Stimulated activated CD8-positive, alpha-beta memory T cell treated with anti-CD3 and anti-CD28 coated beads, Interleukin-12 subunit alpha, Interleukin-12 subunit beta, amount 100 ng/mL, for 24 hours (primary cell): ENCODE data around the gene OR51I2.

Experiments used
- DNase-seq: peaks from one replicate; pipeline ENCODE4 v3.0.0-alpha.2; 2020; ENCODE audit errors: extremely low read depth

The OR51I2 gene

DNA sequence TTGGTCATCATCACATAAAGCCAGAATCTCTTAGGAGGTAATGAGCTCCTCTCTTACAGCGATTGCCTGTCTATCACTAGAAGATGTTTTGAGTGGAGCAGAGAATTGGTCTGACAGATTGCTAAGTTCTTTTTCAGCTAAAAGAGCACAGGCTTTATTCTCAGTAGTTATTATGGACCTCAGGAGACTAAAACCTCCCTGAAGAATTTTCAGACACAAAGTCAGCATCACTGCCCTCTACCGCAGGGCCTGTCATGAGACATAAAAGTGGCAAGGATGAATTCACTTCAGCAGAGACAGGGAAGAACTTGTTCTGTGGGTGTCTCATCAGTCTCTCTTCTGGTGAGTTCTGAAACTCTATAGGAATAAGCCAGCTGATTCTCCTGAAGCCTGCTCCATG lies at the start of gene OR51I2:
Gene OR51I2 (plus strand): TSS at position 301 of the 400 bp plus-strand sequence. CDS start 4,166 bp downstream, outside the sequence.
- no peak for DNase-seq

GRCh38 chr11:5405173-5405572 lies 44.0 kb upstream of the OR51I2 start:
- DNase-seq, result no peak

- DNase-seq, result no peak
Measured at GRCh38 chr11:5420993-5421392, 28.1 kb upstream of the OR51I2 start.

DNA sequence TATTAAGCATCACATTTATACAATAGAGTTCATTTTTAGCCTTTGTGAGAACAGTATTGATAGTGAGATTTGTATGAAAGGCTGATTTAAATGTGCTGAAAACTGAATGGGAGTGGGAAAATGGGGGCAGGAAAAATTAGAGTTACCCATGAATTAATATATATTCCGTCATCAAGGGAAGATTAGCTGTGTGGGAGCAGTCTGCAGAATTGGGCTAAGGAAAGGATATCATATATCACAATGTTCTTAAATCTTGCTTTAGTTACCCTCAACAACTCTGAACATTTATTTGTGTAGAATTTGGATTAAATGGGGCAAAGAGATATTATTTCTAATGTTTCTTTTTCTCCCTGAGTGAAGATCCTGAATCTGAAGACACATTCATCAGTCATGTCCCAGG lies 27.3 kb upstream of the OR51I2 start, which contains the start of gene OR51Q1:
Gene OR51Q1 (plus strand): TSS at position 301 of the 400 bp plus-strand sequence. CDS start 90 bp downstream, at position 391.
- no peak for DNase-seq

- no peak for DNase-seq
Measured at GRCh38 chr11:5423131-5423530, 26.0 kb upstream of the OR51I2 start.

GRCh38 chr11:5441414-5441813 lies 7.7 kb upstream of the OR51I2 start, which contains the start of gene OR51I1:
Gene OR51I1 (minus strand): TSS chr11:5441514. CDS start chr11:5441514, 0 bp downstream.
- DNase-seq, result no peak

DNA sequence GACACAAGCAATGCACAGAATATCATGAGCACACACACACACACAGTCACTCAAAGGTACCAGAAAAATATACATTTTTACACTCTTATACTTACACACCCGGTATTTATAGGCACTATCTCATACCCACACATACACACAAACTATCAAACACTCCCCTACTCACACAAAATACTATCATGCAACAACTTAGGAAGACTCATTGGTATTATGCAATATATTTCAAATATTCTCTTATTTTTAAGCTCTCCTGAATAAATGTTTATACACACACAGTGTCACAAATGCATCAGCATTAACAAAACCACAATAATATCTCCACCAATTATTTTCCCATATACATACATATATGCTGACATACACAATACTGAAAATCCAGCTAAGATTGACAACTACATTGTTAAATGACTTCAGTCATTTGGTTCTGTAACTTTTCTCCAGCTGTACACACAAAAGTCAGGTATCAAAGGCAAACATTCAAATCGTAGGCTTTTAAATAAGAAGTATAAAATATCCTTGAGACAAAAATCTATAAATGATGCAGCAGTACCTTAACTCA lies 5.2 kb upstream of the OR51I2 start:
- no peak for DNase-seq

DNA sequence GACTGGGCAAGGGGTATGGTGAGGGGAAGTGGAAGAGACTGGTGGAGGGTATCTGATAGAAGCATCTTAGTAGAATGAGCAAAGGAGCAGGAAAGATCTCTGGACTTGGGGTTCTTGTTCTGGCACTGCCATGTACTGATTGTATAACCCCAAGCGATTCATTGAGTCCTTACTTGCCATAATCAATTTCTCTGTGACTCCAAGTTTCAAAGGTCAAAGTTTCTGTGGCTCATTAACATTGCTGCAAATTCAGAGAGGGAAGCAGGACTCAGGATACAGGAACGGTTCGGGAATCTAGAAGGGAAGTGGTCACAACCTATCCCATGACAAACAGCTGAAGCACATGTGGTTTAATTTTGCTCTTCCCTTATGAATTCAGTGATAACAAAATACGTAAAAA lies 309 bp downstream of the OR51I2 start:
- DNase-seq, result no peak

DNA sequence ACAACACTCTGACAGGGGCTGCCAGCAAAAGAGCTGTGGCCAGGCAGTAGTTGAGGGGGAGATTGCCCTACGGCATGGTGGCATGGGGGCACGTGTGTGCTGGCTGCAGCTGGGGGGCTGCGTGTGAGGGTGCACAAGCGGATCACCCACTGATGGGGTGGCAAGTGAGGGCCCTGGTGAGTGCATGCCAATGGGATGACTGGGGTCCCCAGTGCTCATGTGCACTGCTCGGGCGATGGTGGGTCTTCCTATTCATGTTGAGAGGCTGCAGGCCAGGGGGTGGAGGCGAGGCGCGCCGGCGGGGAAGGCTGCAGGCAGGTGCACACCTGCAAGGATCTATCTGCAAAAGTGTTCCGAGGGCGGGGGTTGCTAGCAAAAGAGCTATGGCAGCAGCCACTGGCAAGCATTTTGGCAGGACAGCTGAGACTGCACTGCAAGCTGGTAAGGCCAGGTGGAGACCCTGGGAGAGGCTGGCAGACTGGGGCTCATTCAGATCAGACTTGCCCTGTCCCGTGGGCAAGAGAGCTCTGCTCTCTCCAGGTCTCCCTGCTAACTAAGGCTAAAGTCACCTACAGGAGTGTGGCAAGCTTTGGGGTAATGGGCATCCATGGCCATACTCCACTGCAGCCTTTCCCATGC lies 12.0 kb downstream of the OR51I2 start:
- no peak for DNase-seq

GRCh38 chr11:5467527-5467926 lies 18.4 kb downstream of the OR51I2 start:
- no peak for DNase-seq

DNA sequence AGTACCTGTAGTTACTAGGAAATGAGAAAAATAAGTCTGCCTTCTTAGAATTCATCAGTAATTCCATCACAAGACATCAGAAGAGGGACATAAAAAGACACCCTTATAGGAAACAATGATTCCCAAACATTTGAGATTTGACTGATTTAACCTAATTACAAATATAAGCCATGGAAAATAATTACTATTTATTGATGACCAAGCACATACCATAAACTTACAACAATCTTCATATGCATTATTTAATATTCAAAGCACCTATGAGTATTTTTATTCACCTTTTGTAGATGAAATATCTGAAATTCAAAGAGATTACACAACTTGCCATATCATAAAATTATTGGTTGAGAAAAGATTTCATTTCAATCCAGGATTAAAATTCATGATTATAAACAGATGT lies 24.8 kb downstream of the OR51I2 start:
- no peak for DNase-seq

DNA sequence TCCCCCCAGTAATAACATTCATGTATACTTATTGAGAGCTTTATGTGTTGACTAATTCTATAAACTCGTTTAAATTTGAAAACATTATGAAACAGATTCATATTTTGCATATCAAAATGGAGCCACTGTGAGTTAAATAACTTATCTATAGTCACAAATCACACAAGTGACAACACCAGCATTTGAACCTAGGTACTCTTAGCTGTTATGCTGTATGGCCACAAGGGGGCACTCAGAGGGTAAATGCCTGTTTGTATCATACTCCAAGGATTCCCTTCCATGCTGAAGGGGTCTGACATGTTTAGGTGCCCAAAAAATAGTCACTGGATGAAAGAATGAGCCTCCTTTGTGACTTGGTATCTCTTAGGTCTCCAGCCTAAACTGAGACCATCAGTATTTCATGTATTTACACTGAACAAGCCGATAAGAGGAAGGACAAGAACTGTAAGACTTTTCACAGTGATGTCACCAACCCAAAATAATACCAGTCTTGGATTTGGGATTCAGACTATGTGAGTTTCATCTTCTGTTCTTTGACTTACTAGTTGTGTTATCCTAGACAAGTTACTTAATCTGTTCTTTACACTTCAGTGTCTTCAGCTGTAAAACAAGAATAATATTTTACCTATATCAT lies 27.2 kb downstream of the OR51I2 start:
- no peak for DNase-seq

DNA sequence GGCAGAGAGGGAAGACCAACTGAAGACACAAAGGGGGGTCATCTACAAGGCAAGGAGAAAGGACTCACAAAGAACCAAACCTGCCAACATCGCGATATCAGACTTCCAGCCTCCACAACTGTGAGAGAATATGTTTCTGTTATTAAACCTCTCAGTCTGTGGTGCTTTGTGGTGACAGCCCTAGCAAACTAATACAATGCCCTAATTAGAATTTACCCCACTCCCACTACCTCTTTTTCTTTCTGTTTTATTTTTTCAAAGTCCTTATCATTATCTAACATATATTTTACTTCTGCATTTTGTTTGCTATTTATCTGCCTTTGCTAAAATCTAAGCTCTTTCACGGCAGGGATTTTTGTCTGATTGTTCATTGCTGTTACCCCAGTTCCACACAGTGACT lies 36.9 kb downstream of the OR51I2 start:
- DNase-seq, result no peak

DNA sequence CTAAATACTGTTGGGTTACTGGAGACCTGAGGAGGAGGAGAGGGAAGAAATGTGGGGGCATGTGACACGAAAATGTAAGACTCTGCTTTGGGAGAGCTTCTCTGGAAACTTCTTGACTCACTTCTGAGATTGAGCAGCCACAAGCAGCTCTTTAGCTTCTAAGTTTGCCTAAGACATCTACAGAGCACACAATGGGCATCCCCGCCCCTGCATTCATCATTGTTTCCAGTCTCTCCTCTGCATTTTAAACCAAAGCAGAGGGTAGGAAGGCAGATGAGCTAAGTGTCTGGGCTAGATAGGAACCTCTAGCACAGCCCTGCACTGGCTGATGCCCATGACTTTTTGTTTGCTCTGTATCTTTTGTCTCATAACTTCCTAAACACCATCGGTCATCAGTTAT lies 37.3 kb downstream of the OR51I2 start:
- DNase-seq, result no peak

DNA sequence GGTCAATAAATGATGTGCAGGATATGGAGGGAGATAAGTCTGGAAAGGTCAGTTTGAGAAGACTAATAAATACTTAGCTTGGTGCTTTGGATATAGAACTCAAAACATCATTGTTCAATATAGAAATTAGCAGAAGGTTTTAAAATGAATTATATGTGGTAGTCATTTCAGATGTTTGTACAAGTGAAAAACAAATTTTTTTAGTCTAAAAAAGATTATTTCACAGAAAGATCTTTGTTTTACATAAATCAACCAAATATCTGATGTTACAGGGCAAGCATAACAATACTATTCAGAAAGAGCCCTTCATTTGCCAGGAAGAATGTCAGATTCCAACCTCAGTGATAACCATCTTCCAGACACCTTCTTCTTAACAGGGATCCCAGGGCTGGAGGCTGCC lies 39.3 kb downstream of the OR51I2 start, which contains the start of gene OR52D1:
Gene OR52D1 (plus strand): TSS at position 301 of the 400 bp plus-strand sequence. CDS start 22 bp downstream, at position 323.
- no peak for DNase-seq

- DNase-seq, result no peak
Measured at GRCh38 chr11:5488798-5489399, 39.8 kb downstream of the OR51I2 start.

GRCh38 chr11:5489576-5490357 lies 40.6 kb downstream of the OR51I2 start:
- no peak for DNase-seq

DNA sequence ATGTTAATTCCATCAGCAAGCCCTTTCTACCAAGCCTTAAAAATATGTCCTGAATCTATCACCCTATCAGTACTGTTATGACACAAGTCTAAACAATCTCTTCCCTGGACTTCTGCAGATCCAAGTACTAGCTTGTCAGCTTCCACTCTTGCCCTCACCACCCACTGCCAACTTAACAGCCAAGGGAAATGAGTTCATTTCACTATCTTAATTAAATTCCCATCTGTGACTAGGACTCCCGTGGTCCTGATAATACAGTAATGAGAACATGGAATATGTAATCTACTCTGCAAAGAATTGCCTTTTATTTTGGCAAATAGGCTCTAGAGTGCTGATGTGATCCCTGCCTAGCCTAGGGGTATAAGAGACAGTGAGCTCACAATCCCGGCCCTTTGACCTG lies 50.5 kb downstream of the OR51I2 start:
- DNase-seq, result no peak

- DNase-seq, result no peak
Measured at GRCh38 chr11:5500393-5500801, 51.3 kb downstream of the OR51I2 start.

DNA sequence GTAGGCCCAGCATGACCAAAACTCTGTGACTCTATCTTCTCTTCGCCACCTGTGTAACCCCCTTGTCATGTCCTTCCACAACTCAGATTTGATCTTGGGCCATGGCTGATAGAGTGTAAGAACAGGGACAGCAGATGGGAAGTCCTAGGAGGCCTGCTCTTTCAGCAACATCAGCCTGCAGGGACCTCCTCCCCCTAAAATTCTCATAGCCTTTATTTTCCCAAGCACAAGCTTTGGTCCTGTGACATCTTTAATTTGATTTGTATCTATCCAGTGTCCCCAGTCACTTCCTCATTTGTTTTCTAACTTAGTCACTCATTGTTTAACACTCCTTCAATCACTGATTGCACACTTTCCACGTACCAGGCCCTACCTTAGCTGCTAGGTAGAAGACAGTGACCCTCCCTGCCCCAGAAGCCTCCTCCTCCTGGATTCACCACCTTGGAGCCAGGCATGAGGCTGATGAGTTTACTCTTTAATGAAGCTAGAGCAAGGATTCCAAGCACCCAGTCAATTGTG lies 55.3 kb downstream of the OR51I2 start:
- DNase-seq, result no peak

DNA sequence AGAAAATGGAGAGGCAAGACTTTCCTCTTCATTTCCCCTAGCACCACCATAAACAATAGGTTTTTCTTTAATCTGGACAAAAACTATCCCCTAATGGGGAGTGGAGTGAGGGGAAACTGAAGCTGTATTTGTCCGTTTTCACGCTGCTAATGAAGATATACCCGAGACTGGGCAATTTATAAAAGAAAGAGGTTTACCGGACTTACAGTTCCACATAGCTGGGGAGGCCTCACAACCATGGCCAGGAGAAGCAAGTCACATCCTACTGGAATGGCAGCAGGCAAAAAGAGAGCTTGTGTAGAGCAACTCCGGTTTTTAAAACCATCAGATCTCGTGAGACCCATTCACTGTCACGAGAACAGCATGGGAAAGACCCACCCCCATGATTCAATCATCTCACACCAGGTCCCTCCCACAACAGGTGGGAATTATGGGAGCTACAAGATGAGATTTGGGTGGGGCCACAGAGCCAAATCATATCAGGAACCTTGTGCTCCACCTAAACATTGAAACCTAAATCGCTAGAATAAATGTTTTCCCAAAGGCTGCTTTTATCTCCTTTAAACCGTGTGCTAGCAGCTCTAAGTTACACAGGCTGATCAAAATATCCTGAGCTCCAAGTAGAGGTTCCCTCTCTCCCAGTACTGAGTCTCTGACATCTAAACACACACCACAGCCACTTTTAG lies 56.4 kb downstream of the OR51I2 start:
- no peak for DNase-seq
